Bronchial epithelial cell (primary cell): ENCODE measurements around the gene DGKZ. TPM values are rescaled to one million over a fixed set of nuclear protein-coding genes. Genes with fewer than 3 reads are reported as not detected.

Source experiments
- DNase-seq: peaks from one replicate; pipeline ENCODE4 v3.0.0-alpha.2; 2010; ENCODE audit warnings: low read depth
- FAIRE-seq: peaks from 2 replicates; lab custom pipeline; 2011; peaks lifted over from hg19 to GRCh38; lab: Jason Lieb, UNC
- H3K27me3 ChIP-seq: 2 replicates; pipeline ENCODE4 v1.5.1; 2011; ENCODE audit warnings: low read length; ENCODE audit not compliant: control insufficient read depth, insufficient read depth
- H3K36me3 ChIP-seq: 2 replicates; pipeline ENCODE4 v1.5.1; 2011; ENCODE audit warnings: low read length; ENCODE audit not compliant: control insufficient read depth, insufficient read depth
- H3K4me3 ChIP-seq: 2 replicates; pipeline ENCODE4 v1.5.1; 2011; ENCODE audit warnings: mild to moderate bottlenecking, low read depth, low read length, control low read depth
- CTCF ChIP-seq: IDR thresholded peaks from 2 replicates; pipeline ENCODE4 v1.5.1; 2011; ENCODE audit warnings: mild to moderate bottlenecking, moderate library complexity, low read length, control low read depth, inconsistent platforms; ENCODE audit not compliant: insufficient read depth, severe bottlenecking
- total RNA-seq: library from RNA; depleted of rRNA; stranded (reverse); fragments of >200 nt; gene quantifications from 2 replicates; pipeline ENCODE4 v1.2.1, GENCODE V29; 2014

DGKZ gene
- total RNA-seq, 1 donor from 2014 or later, result 30.5 TPM

GRCh38 chr11:46334211-46334610, 13.1 kb upstream of the DGKZ start:
- H3K27me3 ChIP-seq, result peaks cover 26% of the 10 kb centered on the region

GRCh38 chr11:46335271-46335670, 12.0 kb upstream of the DGKZ start:
- no peak for FAIRE-seq
- no peak overlapping the region for H3K4me3 ChIP-seq
- no peak for DNase-seq
- H3K36me3 ChIP-seq, result no peaks in the 10 kb centered on the region
- peaks cover 24% of the 10 kb centered on the region for H3K27me3 ChIP-seq
- no peak for TF ChIP-seq CTCF

More at GRCh38 chr11:46334211-46334610, 13.1 kb upstream of the DGKZ start:
- H3K36me3 ChIP-seq, result no peaks in the 10 kb centered on the region
- H3K4me3 ChIP-seq, result no peak overlapping the region
- DNase-seq (no peak), FAIRE-seq (no peak)
- no peak for TF ChIP-seq CTCF

GRCh38 chr11:46335890-46336562, 11.2 kb upstream of the DGKZ start:
- no peak for FAIRE-seq
- peak; percentile 26 for DNase-seq
- no peak for TF ChIP-seq CTCF
- Histone ChIP-seq H3K4me3 (no peak overlapping the region), H3K27me3 (peaks cover 18% of the 10 kb centered on the region), H3K36me3 (no peaks in the 10 kb centered on the region)

- TF ChIP-seq CTCF, result no peak
- Histone ChIP-seq H3K27me3 (peaks cover 14% of the 10 kb centered on the region), H3K4me3 (no peak overlapping the region), H3K36me3 (no peaks in the 10 kb centered on the region)
- FAIRE-seq, result peak; percentile 52
- DNase-seq, result no peak
Observed at GRCh38 chr11:46336563-46337180, 10.6 kb upstream of the DGKZ start.

- FAIRE-seq, result no peak
- no peak for TF ChIP-seq CTCF
- peaks cover 4% of the 10 kb centered on the region for H3K27me3 ChIP-seq
- H3K36me3 ChIP-seq, result no peaks in the 10 kb centered on the region
- H3K4me3 ChIP-seq, result no peak overlapping the region
- DNase-seq, result no peak
Observed at GRCh38 chr11:46337626-46338345, 9.5 kb upstream of the DGKZ start.
